Measurements from ENCODE around the gene NDST3. TPM values are rescaled to one million over a fixed set of nuclear protein-coding genes. Genes with fewer than 3 reads are reported as not detected.

The NDST3 gene
- total RNA-seq, 1 donor from 2014 or later: 0.49 TPM

- Histone ChIP-seq H4K20me1 (ENCODE audit: low read depth) (peaks cover 13% of the 10 kb centered on the region), H3K4me3 (no peak overlapping the region), H3K27me3 (no peaks in the 10 kb centered on the region), H3K4me2 (no peak overlapping the region), H3K79me2 (ENCODE audit: low read depth) (peaks cover 18% of the 10 kb centered on the region), H3K27ac (no peak overlapping the region), H3K4me1 (peaks cover 17% of the 10 kb centered on the region), H3K36me3 (no peaks in the 10 kb centered on the region), H3K9me3 (ENCODE audit: low read depth) (no peaks in the 10 kb centered on the region), H3F3A (ENCODE audit: low read depth) (peaks cover 38% of the 10 kb centered on the region), H3K9ac (no peak overlapping the region), H2AFZ (replicated peaks) (no peak overlapping the region)
- Mint-ChIP-seq H3K36me3 (no peaks in the 10 kb centered on the region), H3K27ac (no peak overlapping the region), H3K4me3 (no peak overlapping the region), H3K4me1 (peaks cover 28% of the 10 kb centered on the region), H3K9me3 (no peaks in the 10 kb centered on the region), H3K27me3 (ENCODE audit: insufficient read depth, low read depth) (peaks cover 2% of the 10 kb centered on the region)
- TF ChIP-seq EZH2 (IDR thresholded peaks at IDR 0.05): no peak
- no peak for TF ChIP-seq CTCF (IDR thresholded peaks at IDR 0.05)
- TF ChIP-seq EZH2phosphoT487 (IDR thresholded peaks at IDR 0.05): no peak
- DNase-seq (ENCODE audit: low spot score): no peak
Measured at GRCh38 chr4:118282692-118283091, 248.4 kb downstream of the NDST3 start.

- Histone ChIP-seq H4K20me1 (ENCODE audit: low read depth) (peaks cover 11% of the 10 kb centered on the region), H3K4me2 (no peak overlapping the region), H3K36me3 (no peaks in the 10 kb centered on the region), H2AFZ (replicated peaks) (no peak overlapping the region), H3K4me1 (peaks cover 17% of the 10 kb centered on the region), H3K79me2 (ENCODE audit: low read depth) (peaks cover 12% of the 10 kb centered on the region), H3K27me3 (no peaks in the 10 kb centered on the region), H3K4me3 (no peak overlapping the region), H3K9ac (no peak overlapping the region), H3K9me3 (ENCODE audit: low read depth) (no peaks in the 10 kb centered on the region), H3K27ac (no peak overlapping the region), H3F3A (ENCODE audit: low read depth) (peaks cover 37% of the 10 kb centered on the region)
- DNase-seq (ENCODE audit: low spot score): no peak
- H3K27me3 Mint-ChIP-seq (ENCODE audit: insufficient read depth, low read depth): peaks cover 2% of the 10 kb centered on the region
- H3K4me3 Mint-ChIP-seq: no peak overlapping the region
- H3K9me3 Mint-ChIP-seq: no peaks in the 10 kb centered on the region
- no peaks in the 10 kb centered on the region for H3K36me3 Mint-ChIP-seq
- no peak for TF ChIP-seq CTCF (IDR thresholded peaks at IDR 0.05)
- no peak for TF ChIP-seq EZH2phosphoT487 (IDR thresholded peaks at IDR 0.05)
- TF ChIP-seq EZH2 (IDR thresholded peaks at IDR 0.05): no peak
- peaks cover 25% of the 10 kb centered on the region for H3K4me1 Mint-ChIP-seq
- H3K27ac Mint-ChIP-seq: no peak overlapping the region
Measured at GRCh38 chr4:118284169-118284568, 249.9 kb downstream of the NDST3 start.

GRCh38 chr4:118285931-118286330 lies 251.6 kb downstream of the NDST3 start:
- Histone ChIP-seq H4K20me1 (ENCODE audit: low read depth) (no peaks in the 10 kb centered on the region), H3K27me3 (no peaks in the 10 kb centered on the region), H3K9me3 (ENCODE audit: low read depth) (no peaks in the 10 kb centered on the region), H3K4me2 (no peak overlapping the region), H3K4me1 (peaks cover 10% of the 10 kb centered on the region), H3K36me3 (no peaks in the 10 kb centered on the region), H3K27ac (no peak overlapping the region), H2AFZ (replicated peaks) (no peak overlapping the region), H3K79me2 (ENCODE audit: low read depth) (no peaks in the 10 kb centered on the region), H3K9ac (no peak overlapping the region), H3F3A (ENCODE audit: low read depth) (peaks cover 21% of the 10 kb centered on the region), H3K4me3 (no peak overlapping the region)
- TF ChIP-seq EZH2phosphoT487 (IDR thresholded peaks at IDR 0.05) (no peak), CTCF (IDR thresholded peaks at IDR 0.05) (no peak), EZH2 (IDR thresholded peaks at IDR 0.05) (no peak)
- Mint-ChIP-seq H3K9me3 (no peaks in the 10 kb centered on the region), H3K36me3 (no peaks in the 10 kb centered on the region), H3K4me1 (peaks cover 16% of the 10 kb centered on the region), H3K4me3 (no peak overlapping the region), H3K27me3 (ENCODE audit: insufficient read depth, low read depth) (peaks cover 2% of the 10 kb centered on the region), H3K27ac (no peak overlapping the region)
- no peak for DNase-seq (ENCODE audit: low spot score)

Data from neural progenitor cell (in vitro differentiated cells).